ENCODE results near the gene CCNK. TPM values are rescaled to one million over a fixed set of nuclear protein-coding genes. Genes with fewer than 3 reads are reported as not detected.

Gene CCNK
- total RNA-seq, 2 donors from 2014 or later, result 22.6 to 42.2 TPM

- DNase-seq (ENCODE audit: low spot score) (no peak), ATAC-seq (ENCODE audit: insufficient number of reproducible peaks, low FRiP score, low read depth) (no peak)
- no peak overlapping the region for H3K4me3 ChIP-seq
- no peaks in the 10 kb centered on the region for H3K27me3 ChIP-seq (replicated peaks; ENCODE audit: insufficient read depth)
- H3K36me3 ChIP-seq, result no peaks in the 10 kb centered on the region
- H3K9me3 ChIP-seq, result no peaks in the 10 kb centered on the region
- TF ChIP-seq CTCF (IDR thresholded peaks at IDR 0.05), result no peak
- H3K27ac ChIP-seq, result no peak overlapping the region
- H3K4me1 ChIP-seq (ENCODE audit: control insufficient read depth in 1 of 2, low read depth in 2 of 2), result no peaks in the 10 kb centered on the region
Observed at GRCh38 chr14:99516871-99517642, 35.8 kb downstream of the CCNK start.

GRCh38 chr14:99517643-99518381 lies 36.6 kb downstream of the CCNK start:
- Histone ChIP-seq H3K4me3 (no peak overlapping the region), H3K36me3 (no peaks in the 10 kb centered on the region), H3K4me1 (ENCODE audit: control insufficient read depth in 1 of 2, low read depth in 2 of 2) (no peaks in the 10 kb centered on the region), H3K27ac (no peak overlapping the region), H3K27me3 (replicated peaks; ENCODE audit: insufficient read depth) (no peaks in the 10 kb centered on the region), H3K9me3 (no peaks in the 10 kb centered on the region)
- DNase-seq (ENCODE audit: low spot score) (no peak), ATAC-seq (ENCODE audit: insufficient number of reproducible peaks, low FRiP score, low read depth) (no peak)
- TF ChIP-seq CTCF (IDR thresholded peaks at IDR 0.05), result no peak

GRCh38 chr14:99518441-99519346 lies 37.5 kb downstream of the CCNK start:
- Histone ChIP-seq H3K27ac (no peak overlapping the region), H3K4me3 (no peak overlapping the region), H3K27me3 (replicated peaks; ENCODE audit: insufficient read depth) (no peaks in the 10 kb centered on the region), H3K9me3 (no peaks in the 10 kb centered on the region), H3K36me3 (no peaks in the 10 kb centered on the region), H3K4me1 (ENCODE audit: control insufficient read depth in 1 of 2, low read depth in 2 of 2) (no peaks in the 10 kb centered on the region)
- TF ChIP-seq CTCF (IDR thresholded peaks at IDR 0.05), result peak; percentile 91
- no peak for DNase-seq (ENCODE audit: low spot score)
- ATAC-seq (ENCODE audit: insufficient number of reproducible peaks, low FRiP score, low read depth), result no peak

- H3K27me3 ChIP-seq (replicated peaks; ENCODE audit: insufficient read depth), result no peaks in the 10 kb centered on the region
- no peaks in the 10 kb centered on the region for H3K36me3 ChIP-seq
- H3K9me3 ChIP-seq, result no peaks in the 10 kb centered on the region
- ATAC-seq (ENCODE audit: insufficient number of reproducible peaks, low FRiP score, low read depth), result no peak
- no peak for DNase-seq (ENCODE audit: low spot score)
- H3K4me3 ChIP-seq, result no peak overlapping the region
- H3K4me1 ChIP-seq (ENCODE audit: control insufficient read depth in 1 of 2, low read depth in 2 of 2), result no peaks in the 10 kb centered on the region
- TF ChIP-seq CTCF (IDR thresholded peaks at IDR 0.05), result no peak
- no peak overlapping the region for H3K27ac ChIP-seq
Observed at GRCh38 chr14:99519347-99519881, 38.2 kb downstream of the CCNK start.
